HG02763 (cell line): ENCODE measurements around the gene DLX2.

Experiments used
- ATAC-seq: cut with Tn5 transposase; IDR thresholded peaks from one replicate; pipeline ENCODE4 v1.9.1; 2021; ENCODE audit warnings: mild to moderate bottlenecking, moderate library complexity; ENCODE audit not compliant: unreplicated experiment

Gene DLX2

DNA sequence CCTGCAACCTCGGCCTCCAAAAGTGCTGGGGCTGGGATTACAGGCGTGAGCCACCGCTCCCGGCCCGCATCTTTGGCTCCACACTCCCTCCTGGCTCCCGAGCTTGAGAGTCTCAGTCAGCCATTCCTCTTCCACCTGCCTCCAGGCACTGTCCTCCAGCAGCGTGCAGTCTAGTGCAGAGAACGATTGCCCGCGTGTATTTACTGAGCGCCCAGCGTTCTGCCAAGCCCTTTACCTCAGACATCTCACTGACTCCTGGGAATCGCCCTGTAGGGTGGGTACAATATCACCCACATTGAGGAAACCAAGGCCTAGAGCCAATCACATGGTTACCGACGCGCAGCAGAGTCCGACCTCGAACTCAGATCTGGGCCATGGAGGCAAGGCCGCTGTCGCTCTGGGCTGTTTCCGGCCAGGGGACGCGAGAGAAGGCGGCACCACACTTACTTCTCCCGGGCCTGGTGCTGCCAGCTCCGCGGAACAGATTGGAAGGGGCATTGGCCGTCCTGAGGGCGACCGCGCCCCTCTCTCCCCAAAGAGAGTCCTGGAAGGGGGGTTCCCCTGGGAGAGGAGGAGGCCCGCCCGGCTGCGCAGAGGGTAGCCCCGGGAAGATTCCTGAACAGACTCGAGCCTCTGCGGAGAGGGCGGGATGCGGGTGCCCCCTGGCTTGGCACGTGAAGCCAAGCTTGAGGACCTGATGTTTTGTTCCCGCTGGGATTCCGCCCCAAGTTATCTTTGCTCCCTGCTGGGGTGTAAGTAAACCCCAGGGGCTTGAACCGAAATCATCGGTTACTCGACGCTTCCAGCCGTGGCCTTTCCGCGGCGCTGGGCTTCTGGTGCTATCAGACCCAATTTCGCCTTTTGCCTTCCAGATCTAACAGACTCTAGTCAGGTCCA, 5.2 kb upstream of the DLX2 start:
- no peak for ATAC-seq

DNA sequence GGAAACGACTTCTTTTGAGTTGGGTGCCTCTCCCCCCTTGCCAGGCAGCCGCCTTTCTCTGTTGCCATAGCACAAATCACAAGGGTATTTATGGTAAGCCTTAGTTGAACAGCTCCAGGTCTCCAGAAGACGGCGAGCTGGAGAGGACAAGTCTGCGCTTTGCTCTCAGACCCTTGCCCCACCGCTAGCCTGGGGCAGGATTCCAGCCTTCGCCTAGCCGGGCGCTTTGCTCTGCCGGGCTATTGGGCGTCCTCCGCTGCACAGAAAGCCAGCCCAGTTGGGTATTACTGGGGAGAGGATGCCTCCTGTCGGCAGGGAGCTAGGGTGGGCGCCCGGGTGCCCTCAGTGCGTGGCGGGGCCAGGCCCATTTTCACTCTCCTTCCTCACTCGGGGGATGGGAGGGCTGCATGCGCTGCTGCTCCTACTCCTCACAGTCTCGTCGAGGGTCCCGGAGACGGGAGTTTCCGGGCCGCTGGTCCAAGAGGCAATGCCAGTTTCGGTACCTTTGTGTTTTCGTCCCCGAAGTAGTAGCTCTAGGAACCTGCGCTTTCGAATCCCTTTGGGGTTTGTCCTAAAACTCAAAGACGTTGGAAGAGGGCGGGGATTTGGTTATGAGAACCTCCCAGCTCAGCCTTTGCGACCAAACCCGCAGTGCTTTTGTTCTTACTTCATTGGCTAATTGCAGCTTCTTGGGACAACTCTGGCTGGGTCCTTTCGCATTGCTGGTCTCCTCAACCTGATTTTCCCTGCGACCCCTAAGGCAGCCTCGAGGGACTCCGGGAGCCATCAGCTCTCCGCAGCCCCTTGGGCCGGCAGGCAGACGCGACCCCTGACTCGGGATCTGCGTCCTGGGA, 3.6 kb upstream of the DLX2 start:
- no peak for ATAC-seq

- ATAC-seq = no peak
These were observed 2.9 kb upstream of the DLX2 start for GRCh38 chr2:172105471-172106107.

DNA sequence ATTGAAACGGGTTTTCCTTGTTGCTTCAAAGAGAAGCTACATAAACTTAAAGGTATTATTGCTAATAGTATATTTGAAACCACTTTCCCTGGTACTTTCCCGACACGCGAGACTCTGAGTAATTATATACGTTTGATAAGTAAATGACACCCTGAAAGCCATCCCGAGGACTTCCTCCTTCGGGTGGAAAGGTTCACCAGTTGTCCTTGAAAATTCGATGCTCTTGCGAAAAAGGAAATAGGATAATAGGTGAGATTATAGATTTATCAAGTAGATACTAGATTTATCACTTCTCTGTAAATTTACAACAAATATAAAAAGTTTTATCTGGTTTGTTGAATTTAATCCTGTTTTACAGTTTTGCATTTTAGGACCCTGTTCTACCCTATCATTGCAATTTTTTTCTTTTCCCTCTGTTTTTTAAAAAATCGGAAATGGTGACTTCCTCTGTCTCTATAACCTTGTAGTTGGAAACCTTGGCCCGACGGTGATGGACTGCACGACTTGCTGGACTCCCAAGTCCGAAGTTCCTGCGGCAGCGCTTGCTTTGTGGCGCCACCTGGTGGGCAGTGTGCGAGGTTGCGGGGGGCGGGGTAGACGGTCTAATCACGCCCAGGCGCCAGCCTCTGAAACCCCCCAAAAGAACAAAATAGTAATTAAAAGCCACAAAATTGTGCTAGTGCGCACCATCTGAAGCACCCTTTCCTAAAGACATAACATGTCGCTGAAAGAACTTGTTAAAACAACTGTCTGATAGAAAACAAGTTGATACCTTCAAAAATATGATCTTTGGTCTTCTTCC, 972 bp upstream of the DLX2 start:
- ATAC-seq = no peak

GRCh38 chr2:172101821-172102390, 794 bp downstream of the DLX2 start:
- ATAC-seq = no peak

DNA sequence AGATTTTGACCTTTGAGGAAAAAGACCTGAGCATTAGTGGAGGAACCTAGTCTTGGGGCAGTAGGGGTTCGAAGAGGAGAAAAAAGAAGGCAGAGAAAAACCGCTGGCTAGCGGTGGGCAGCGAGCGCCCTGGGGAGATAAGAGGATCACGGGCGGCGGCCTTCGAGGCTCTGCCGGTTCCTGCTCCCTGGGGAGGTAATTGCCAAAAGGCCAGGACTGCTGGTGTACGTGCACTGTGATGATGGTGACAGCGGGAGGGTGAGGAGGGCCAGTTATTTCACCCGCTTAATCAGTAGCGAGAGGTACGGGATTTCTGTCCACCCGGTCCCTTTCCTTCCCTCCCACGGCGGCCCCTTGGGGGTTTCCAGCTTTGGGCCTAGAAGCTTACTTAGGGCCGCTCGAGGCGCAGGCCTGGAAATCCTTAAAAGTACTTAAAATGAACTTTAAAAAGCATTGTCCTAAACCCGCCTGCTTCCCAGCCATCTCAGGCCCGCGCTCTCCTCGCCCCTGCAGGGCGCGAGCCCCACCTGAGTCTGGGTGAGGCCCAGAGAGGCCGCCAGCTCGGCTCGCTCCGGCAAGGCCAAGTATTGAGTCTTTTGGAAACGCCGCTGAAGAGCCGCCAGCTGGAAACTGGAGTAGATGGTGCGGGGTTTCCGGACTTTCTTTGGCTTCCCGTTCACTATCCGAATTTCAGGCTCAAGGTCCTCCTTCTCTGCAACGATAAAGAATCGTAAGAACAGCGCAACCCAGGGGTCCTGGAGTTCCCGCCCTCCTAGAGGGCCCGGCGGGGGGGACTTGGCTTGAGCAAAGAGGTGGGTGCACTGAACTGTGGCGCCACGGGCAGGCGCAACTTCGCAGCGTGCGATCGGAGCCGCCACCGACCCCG, 1.5 kb downstream of the DLX2 start:
- no peak for ATAC-seq

GRCh38 chr2:172100080-172100934, 2.4 kb downstream of the DLX2 start:
- no peak for ATAC-seq

DNA sequence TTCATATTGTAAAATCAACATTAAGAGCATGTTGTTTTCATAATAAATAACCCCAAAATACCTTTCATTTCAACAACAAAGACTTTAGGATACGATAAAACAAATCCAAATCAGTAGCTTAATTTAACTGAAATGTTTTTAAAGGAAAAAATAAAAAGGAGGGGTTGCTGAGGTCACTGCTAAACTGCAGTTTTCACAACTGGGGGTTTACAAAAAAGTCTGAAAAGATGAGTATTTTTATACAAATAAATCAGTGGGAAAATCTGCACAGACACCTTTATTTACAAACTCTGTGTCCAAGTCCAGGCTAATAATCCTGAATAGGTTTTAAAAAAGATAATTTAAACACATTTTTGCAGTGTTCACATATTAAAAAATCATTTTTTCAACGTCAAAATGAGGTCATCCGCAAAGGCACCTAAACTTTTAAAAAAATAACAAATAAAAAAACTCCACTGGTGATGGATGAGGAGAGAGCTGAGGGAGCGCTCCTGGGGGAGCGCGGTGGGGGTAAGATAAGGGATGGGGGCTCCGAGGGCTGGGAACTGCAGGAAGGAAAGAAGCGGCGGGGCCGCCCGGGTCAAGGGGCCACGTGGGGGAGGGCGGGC, 3.1 kb downstream of the DLX2 start:
- ATAC-seq = no peak

DNA sequence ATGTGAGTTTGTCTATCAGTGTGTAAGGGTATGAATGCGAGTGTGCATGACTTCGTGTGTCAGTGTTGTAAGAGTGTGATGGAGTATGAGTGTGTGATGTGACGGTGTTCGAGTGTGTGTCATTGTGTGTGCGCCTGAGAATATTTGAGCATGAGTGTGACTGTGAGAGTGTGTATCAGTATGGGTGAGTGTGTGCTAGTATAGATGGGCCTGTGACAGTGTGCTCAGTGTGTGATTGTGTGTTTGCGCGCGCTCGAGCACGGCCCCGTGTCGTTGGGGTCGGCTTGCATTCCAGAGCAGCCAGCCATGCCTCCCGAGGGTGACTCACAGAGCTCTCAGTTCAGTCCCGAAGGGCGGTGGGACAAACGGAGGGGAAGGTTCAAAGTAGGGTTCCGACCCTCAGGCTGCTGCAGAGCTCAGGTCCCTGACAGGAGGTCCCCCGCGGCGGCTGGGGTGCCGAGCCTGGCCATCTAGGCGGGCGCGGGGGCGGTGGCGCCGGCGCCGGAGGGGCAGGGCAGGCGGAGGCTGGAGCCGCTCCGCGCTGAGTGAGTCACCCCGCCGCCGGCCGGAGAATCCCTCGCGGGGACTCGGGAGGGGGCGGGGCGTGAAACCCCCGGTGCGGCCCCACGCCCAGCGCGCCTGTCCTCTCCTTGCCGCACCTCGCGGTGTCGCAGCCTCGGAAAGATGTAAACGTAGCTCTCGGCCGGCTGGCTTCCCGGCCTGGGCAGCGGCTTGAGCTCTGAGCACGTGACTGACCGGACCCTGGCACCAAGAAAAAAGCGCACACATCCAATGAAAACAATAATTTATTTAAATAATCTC, 3.8 kb downstream of the DLX2 start:
- no peak for ATAC-seq

DNA sequence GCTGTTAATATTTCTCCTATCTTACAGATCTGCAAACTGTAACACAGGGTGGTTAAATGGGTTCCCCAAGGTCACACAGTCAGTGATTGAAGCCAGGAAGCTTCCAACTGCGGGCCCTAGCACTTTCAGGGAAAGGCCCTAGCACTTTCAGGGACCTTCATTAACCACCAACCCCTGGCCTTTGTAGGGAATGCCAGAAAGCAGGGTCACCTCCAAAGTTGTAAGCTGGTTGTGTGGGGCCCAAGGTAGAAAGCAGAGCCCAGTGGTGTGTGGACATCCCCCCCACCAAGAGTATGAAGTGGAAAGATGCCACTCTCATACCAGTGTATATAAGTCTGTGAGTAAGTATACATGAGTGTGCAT, 4.4 kb downstream of the DLX2 start:
- ATAC-seq = no peak

- no peak for ATAC-seq
These were observed 5.1 kb downstream of the DLX2 start for GRCh38 chr2:172097557-172098131.

- no peak for ATAC-seq
These were observed 5.8 kb downstream of the DLX2 start for GRCh38 chr2:172096626-172097547.

DNA sequence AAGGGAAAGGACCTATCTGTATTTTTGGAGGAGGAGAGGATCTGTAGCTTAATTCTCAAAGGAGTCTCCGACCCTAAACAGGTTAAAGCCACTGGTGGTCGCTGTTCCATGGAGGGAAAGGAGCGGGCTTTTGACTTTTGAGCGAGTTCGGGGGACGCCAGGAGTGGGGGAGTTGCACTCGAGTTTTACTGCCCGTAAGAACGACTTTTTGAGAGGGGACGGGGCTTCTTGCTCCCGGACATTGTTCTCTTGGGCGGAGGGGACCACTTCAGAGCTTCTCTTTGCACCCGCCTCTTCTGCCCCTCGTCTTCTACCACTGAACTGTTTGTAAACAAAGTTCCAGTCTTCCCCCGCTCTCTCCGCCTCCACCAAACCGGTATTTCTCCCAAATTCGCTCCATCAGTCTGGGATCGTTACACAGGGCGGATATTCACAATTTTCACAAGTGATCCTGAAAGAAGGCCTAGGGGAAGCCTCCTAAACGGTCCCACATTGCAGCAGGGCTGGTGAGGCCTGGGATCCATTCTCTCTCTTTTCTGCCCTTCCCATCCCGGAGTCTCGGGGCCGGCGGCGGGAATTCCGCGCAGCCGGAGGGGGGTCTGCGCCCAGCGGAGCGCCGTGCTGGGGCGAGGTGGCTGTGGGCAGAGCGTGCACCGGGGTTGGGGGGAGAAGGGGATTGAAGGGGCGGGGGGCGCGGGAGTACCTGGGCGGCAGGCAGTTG, 6.6 kb downstream of the DLX2 start:
- no peak for ATAC-seq

GRCh38 chr2:172095146-172095904, 7.4 kb downstream of the DLX2 start:
- ATAC-seq = no peak
